Tibial artery (tissue), 4 donors: Measurements from ENCODE around the gene PTGER4.

Experiments
- DNase-seq, 2 donors: peaks; one replicate each; pipeline ENCODE4 v3.0.0-alpha.2; 2019
- H3K27ac ChIP-seq, 2 donors: fragments of 200-600 bp; sonication (generic) in 1 of 2; 1 replicate in 1 of 2; 2 replicates in 1 of 2; pipeline ENCODE4 v1.5.1; 2018 to 2019; ENCODE audit warnings: mild to moderate bottlenecking in 1 of 2
- H3K27me3 ChIP-seq, 2 donors: fragments of 200-600 bp; sonication (generic) in 1 of 2; one replicate each; pipeline versions ENCODE4 v1.5.1 to v1.6.0; 2016 to 2019
- H3K36me3 ChIP-seq, 3 donors: fragments of 200-600 bp; sonication (generic) in 2 of 3; one replicate each; pipeline ENCODE4 v1.5.1; 2016 to 2019; ENCODE audit warnings: mild to moderate bottlenecking in 2 of 3
- H3K4me1 ChIP-seq, 4 donors: fragments of 200-600 bp; sonication (generic) in 2 of 4; 1 replicate in 3 of 4; 2 replicates in 1 of 4; pipeline ENCODE4 v1.5.1; 2016 to 2019
- H3K4me3 ChIP-seq, 2 donors: fragments of 200-600 bp; sonication (generic) in 1 of 2; 1 replicate in 1 of 2; 2 replicates in 1 of 2; pipeline ENCODE4 v1.5.1; 2018 to 2019; ENCODE audit warnings: mild to moderate bottlenecking in 2 of 2
- H3K9me3 ChIP-seq, 3 donors: fragments of 200-600 bp; sonication (generic) in 1 of 3; one replicate each; pipeline ENCODE4 v1.5.1; 2016 to 2019
- intact Hi-C: fragments of 100-400 bp; cut with DNase I; formaldehyde crosslinking; loops from one replicate; pipeline ENCODE4 v1.15.0; 2023; ENCODE audit warnings: low total_unique reads
- TF ChIP-seq, protein P1 (sequence below), 2 experiments: fragments of 200-600 bp in 1 of 2; fragments of 450-650 bp in 1 of 2; IDR thresholded peaks; one replicate each; pipeline ENCODE4 v1.5.1; 2017 to 2019; ENCODE audit warnings: antibody characterized with exemption in 2 of 2, mild to moderate bottlenecking in 1 of 2, moderate library complexity in 1 of 2

Gene PTGER4

DNA sequence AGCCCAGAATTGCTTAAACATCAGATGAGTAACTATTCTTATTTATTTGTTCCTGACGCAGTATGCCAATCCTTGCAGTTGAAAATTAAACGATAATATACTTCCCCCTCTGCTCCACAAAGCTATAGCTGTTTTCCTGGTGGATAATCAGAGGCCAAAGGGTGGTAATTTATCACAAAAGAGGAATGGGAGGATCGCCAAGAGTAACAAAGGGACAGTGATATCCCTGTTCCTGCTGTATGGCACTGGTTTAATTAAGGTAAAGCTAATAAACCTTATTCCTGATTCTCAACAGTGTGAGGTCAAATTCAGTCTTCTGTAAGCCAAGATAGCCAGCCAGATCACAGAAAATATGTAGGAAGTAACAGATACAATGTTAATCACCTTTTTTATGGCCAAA lies 33.4 kb upstream of the PTGER4 start:
- no peak overlapping the region for H3K27ac ChIP-seq
- no peaks in the 10 kb centered on the region for H3K27me3 ChIP-seq
- H3K9me3 ChIP-seq, result no peaks in the 10 kb centered on the region
- TF ChIP-seq, protein P1, sequence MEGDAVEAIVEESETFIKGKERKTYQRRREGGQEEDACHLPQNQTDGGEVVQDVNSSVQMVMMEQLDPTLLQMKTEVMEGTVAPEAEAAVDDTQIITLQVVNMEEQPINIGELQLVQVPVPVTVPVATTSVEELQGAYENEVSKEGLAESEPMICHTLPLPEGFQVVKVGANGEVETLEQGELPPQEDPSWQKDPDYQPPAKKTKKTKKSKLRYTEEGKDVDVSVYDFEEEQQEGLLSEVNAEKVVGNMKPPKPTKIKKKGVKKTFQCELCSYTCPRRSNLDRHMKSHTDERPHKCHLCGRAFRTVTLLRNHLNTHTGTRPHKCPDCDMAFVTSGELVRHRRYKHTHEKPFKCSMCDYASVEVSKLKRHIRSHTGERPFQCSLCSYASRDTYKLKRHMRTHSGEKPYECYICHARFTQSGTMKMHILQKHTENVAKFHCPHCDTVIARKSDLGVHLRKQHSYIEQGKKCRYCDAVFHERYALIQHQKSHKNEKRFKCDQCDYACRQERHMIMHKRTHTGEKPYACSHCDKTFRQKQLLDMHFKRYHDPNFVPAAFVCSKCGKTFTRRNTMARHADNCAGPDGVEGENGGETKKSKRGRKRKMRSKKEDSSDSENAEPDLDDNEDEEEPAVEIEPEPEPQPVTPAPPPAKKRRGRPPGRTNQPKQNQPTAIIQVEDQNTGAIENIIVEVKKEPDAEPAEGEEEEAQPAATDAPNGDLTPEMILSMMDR (IDR thresholded peaks at IDR 0.05), result no peak
- no peaks in the 10 kb centered on the region for H3K36me3 ChIP-seq
- H3K4me3 ChIP-seq, result no peak overlapping the region
- no peak for DNase-seq
- intact Hi-C loops, result no loop called here
- H3K4me1 ChIP-seq, result no peaks in the 10 kb centered on the region

DNA sequence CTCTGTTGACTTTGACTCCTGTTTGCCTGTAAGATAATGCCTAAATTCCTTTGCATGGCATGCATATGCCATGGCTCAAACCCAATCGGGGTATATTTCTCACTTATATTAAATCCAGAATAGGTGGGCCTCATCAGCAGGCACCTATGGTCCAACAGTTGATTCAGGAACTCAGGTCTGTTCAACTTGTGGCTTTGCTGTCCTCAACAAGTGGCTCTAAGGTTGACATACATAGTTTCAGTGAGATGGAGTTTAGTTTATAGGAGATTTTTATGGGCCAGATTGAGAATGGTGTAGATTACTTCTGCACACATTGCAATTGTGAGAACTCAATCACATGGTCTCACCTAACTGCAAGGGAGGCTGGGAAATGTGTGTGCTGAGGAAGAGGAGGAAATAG lies 31.6 kb upstream of the PTGER4 start:
- TF ChIP-seq, protein P1 (IDR thresholded peaks at IDR 0.05), result no peak
- H3K27me3 ChIP-seq, result no peaks in the 10 kb centered on the region
- no peaks in the 10 kb centered on the region for H3K36me3 ChIP-seq
- intact Hi-C loops, result no loop called here
- H3K27ac ChIP-seq, result no peak overlapping the region
- H3K4me1 ChIP-seq, result no peaks in the 10 kb centered on the region
- H3K9me3 ChIP-seq, result no peaks in the 10 kb centered on the region
- no peak for DNase-seq
- H3K4me3 ChIP-seq, result no peak overlapping the region

DNA sequence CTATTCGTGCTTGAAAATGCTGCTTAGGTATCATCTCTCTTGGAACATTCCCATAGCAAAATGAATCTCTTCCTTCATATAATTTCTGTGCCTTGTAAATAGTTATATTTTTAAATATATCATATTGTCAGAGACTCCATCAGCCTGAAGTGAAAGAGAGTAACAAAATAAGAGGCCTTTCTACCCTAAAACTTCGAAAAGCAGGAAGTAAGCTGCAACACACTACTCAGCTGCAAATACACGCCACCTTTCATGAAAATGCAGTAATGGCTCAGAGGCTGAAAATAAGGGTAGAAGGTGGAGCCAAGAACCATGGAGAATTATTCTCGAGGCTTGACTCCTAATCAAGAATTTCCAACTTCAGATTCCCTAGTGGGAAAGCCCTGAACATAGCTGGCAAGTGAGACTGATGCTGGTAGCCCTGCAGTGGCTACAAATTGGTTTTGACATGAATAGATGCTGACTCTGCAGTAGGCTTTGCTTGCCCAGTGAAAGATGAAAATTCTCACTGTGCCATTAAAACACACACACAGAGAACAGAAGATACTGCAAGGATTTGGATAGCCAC lies 30.2 kb upstream of the PTGER4 start:
- no peaks in the 10 kb centered on the region for H3K9me3 ChIP-seq
- intact Hi-C loops, result no loop called here
- no peaks in the 10 kb centered on the region for H3K27me3 ChIP-seq
- H3K4me3 ChIP-seq, result no peak overlapping the region
- TF ChIP-seq, protein P1 (IDR thresholded peaks at IDR 0.05), result no peak
- H3K36me3 ChIP-seq, result no peaks in the 10 kb centered on the region
- H3K4me1 ChIP-seq, result no peaks in the 10 kb centered on the region
- no peak for DNase-seq
- no peak overlapping the region for H3K27ac ChIP-seq

DNA sequence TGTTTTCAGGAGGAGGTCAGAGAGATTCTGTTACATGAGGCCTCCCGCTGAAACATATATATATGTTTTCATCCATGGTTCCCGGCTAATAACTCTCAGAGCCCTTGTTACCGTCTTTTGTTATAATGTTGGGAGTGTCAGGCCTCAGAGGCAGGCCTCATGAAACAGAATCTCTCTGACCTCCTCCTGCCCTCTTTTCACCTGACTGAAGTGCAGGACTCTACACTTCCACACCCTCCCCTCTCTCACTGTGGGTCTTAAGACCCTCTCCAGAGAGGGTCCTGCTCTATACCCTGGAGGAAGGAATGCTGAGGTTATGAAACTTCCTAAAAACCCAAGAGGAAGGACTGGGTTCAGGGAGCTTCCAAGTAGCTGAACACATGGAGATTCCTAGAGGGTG lies 28.5 kb upstream of the PTGER4 start:
- H3K27ac ChIP-seq, result no peak overlapping the region
- no peak for DNase-seq
- no peaks in the 10 kb centered on the region for H3K9me3 ChIP-seq
- H3K36me3 ChIP-seq, result no peaks in the 10 kb centered on the region
- intact Hi-C loops, result no loop called here
- no peaks in the 10 kb centered on the region for H3K4me1 ChIP-seq
- H3K27me3 ChIP-seq, result no peaks in the 10 kb centered on the region
- H3K4me3 ChIP-seq, result no peak overlapping the region
- TF ChIP-seq, protein P1 (IDR thresholded peaks at IDR 0.05), result no peak

DNA sequence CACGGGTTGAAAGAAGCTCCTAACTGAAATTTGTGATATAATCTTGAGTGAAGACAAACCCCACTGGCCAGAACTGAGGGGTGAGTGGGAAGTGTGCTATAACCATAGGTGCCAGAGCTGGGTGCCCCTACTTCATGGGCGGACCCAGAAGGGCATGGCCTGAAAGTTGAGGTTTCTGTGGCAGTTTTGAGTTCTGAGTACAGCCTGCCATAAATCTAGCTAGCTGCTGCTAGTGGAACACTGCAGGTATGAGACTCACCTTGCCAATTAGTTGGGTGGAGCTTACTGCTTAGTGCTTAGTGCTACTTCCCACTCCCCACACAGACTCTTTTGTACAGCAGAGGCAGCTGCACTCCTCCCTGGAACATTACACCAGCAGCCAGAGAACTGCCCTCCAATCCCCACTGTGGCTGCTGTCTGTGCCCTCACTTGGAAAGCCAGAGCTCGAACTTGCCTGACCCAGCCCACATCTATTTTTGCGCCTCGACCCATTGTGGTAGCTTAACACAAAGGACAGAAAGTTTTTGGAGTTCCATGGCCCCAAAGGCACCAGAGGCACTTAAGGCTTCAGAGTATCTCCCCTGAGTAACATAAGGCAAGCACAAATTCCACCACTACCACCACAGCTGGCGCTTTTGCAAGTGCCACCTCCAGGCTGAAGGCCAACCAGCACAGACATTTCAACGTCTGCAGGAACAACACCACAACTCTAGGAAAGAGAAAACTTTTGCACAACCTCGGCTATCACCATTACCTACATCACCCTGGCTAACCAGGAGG lies 27.1 kb upstream of the PTGER4 start:
- no peak for DNase-seq
- Histone ChIP-seq H3K4me1 (no peaks in the 10 kb centered on the region), H3K27ac (no peak overlapping the region), H3K27me3 (no peaks in the 10 kb centered on the region), H3K4me3 (no peak overlapping the region), H3K9me3 (no peaks in the 10 kb centered on the region), H3K36me3 (no peaks in the 10 kb centered on the region)
- TF ChIP-seq, protein P1 (IDR thresholded peaks at IDR 0.05), result no peak
- intact Hi-C loops, result no loop called here
